Tibial nerve (tissue), 4 donors: ENCODE data around the gene SH3YL1. TPM values are rescaled to one million over a fixed set of nuclear protein-coding genes. Genes with fewer than 3 reads are reported as not detected.

Source experiments
- DNase-seq, 2 donors: peaks; one replicate each; pipeline ENCODE4 v3.0.0-alpha.2; 2019; ENCODE audit warnings: low spot score in 2 of 2
- H3K27ac ChIP-seq, 4 donors: fragments of 200-600 bp; sonication (generic) in 3 of 4; one replicate each; pipeline ENCODE4 v1.5.1; 2017 to 2019; ENCODE audit warnings: mild to moderate bottlenecking in 1 of 4
- H3K27me3 ChIP-seq, 2 donors: fragments of 200-600 bp; sonication (generic) in 1 of 2; one replicate each; pipeline versions ENCODE4 v1.5.1 to v1.6.0; 2017 to 2019
- H3K36me3 ChIP-seq, 3 donors: fragments of 200-600 bp; sonication (generic); one replicate each; pipeline ENCODE4 v1.5.1; 2018 to 2019
- H3K4me1 ChIP-seq, 4 donors: fragments of 200-600 bp; sonication (generic) in 3 of 4; one replicate each; pipeline ENCODE4 v1.5.1; 2017 to 2019
- H3K4me3 ChIP-seq, 4 donors: fragments of 200-600 bp; sonication (generic) in 3 of 4; one replicate each; pipeline ENCODE4 v1.5.1; 2017 to 2019; ENCODE audit warnings: mild to moderate bottlenecking in 1 of 4, moderate library complexity in 1 of 4
- H3K9me3 ChIP-seq, 4 donors: fragments of 200-600 bp; sonication (generic) in 3 of 4; one replicate each; pipeline ENCODE4 v1.5.1; 2017 to 2019
- EP300 ChIP-seq, 2 donors: sonication (generic); formaldehyde crosslinking; IDR thresholded peaks; one replicate each; pipeline ENCODE4 v1.6.1; 2017; ENCODE audit warnings: antibody characterized with exemption in 2 of 2, mild to moderate bottlenecking in 1 of 2
- POLR2A ChIP-seq, 2 donors: fragments of 450-650 bp; IDR thresholded peaks; one replicate each; pipeline ENCODE4 v1.6.1; 2017; ENCODE audit warnings: antibody characterized with exemption in 2 of 2, mild to moderate bottlenecking in 2 of 2, moderate library complexity in 2 of 2
- WGBS, 2 donors: methylation state at CpG; one replicate each; pipeline ENCODE4 v1.1.5; 2018; 5-methylcytosine and 5-hydroxymethylcytosine counted together
- total RNA-seq, 4 donors: library from RNA; depleted of rRNA; stranded (reverse); fragments of >200 nt; gene quantifications; one replicate each; pipeline ENCODE4 v1.1.0, GENCODE V29; 2016
- TF ChIP-seq, protein P1 (sequence below), 5 experiments: fragments of 200-600 bp in 3 of 5; fragments of 450-650 bp in 2 of 5; sonication (generic) in 3 of 5; IDR thresholded peaks; one replicate each; pipeline ENCODE4 v1.5.1; 2016 to 2019; ENCODE audit warnings: antibody characterized with exemption in 5 of 5, mild to moderate bottlenecking in 3 of 5, moderate library complexity in 2 of 5

The SH3YL1 gene
- total RNA-seq, 4 donors from 2014 or later = 22.2 to 36.0 (median 30.0) TPM

DNA sequence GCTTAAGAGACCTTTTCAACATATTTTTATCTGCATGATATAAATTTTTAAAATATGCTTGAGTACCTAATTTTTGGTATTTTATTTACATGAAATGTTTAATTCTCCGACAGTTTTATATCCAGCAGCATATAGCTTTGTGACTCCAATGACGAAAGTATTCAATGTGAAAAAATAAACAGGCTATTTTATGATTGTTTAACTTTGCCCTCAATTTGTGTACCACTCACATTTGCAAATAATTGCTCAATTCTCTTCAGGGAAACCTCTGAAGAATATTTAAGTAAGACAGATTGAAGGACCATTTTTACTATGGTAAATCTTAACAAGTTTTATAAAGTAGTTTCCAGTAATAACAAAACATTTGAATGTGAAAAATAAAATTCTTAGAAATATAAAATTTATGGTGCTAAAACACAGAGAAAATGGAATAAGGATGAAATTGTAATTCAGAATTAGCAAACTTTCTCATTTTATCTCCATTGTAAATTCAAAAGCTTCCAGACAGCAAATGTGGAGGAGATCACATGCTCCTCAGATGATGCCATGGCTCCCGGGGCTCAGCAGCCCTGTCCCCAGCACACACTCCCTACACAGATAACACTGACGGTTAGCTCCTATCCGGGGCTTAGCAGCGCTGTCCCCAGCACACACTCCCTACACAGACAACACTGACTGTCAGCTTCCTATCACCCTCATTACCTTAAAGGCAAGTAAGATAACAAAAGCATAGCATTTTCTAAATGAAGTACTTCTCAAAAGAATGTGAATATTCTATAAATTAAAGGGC lies 39.7 kb downstream of the SH3YL1 start:
- no peak for DNase-seq
- Histone ChIP-seq H3K9me3 (no peaks in the 10 kb centered on the region), H3K4me3 (no peak overlapping the region), H3K4me1 (no peaks in the 10 kb centered on the region), H3K27me3 (no peaks in the 10 kb centered on the region), H3K27ac (no peak overlapping the region), H3K36me3 (peaks cover 0 to 93% (median 3%) of the 10 kb centered on the region in 3 donors)
- WGBS, 2 donors = 87 to 90% methylated on average over 6 of the region's 6 CpGs
- TF ChIP-seq, protein P1, sequence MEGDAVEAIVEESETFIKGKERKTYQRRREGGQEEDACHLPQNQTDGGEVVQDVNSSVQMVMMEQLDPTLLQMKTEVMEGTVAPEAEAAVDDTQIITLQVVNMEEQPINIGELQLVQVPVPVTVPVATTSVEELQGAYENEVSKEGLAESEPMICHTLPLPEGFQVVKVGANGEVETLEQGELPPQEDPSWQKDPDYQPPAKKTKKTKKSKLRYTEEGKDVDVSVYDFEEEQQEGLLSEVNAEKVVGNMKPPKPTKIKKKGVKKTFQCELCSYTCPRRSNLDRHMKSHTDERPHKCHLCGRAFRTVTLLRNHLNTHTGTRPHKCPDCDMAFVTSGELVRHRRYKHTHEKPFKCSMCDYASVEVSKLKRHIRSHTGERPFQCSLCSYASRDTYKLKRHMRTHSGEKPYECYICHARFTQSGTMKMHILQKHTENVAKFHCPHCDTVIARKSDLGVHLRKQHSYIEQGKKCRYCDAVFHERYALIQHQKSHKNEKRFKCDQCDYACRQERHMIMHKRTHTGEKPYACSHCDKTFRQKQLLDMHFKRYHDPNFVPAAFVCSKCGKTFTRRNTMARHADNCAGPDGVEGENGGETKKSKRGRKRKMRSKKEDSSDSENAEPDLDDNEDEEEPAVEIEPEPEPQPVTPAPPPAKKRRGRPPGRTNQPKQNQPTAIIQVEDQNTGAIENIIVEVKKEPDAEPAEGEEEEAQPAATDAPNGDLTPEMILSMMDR (IDR thresholded peaks at IDR 0.05) = no peak
- no peak for TF ChIP-seq EP300 (IDR thresholded peaks at IDR 0.05)
- TF ChIP-seq POLR2A (IDR thresholded peaks at IDR 0.05) = no peak

DNA sequence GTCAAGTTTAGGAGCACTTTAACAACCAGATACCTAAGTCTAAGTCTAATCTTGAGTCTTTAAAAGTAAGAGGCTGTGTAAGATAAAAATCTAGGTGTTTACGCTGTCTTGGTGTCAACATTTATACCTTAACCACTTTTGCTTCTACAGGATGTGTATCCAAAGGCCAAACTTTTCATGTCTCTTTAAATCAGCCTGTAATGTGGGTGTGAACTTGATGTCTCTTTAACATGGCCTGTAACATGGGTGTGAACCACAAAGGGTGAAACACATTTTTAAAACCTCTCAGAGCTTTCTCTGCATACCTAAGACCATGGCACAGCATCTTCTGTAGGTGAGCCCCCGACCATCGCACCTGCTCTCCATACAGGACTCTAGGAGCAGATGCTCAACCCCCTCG lies 40.4 kb downstream of the SH3YL1 start:
- no peak overlapping the region for H3K27ac ChIP-seq
- no peak overlapping the region for H3K4me3 ChIP-seq
- WGBS, 2 donors = 88 to 89% methylated on average over 4 of the region's 4 CpGs
- H3K27me3 ChIP-seq = no peaks in the 10 kb centered on the region
- no peak for DNase-seq
- no peaks in the 10 kb centered on the region for H3K4me1 ChIP-seq
- TF ChIP-seq POLR2A (IDR thresholded peaks at IDR 0.05) (no peak), EP300 (IDR thresholded peaks at IDR 0.05) (no peak)
- no peaks in the 10 kb centered on the region for H3K9me3 ChIP-seq
- H3K36me3 ChIP-seq = peaks cover 0 to 93% (median 3%) of the 10 kb centered on the region in 3 donors

DNA sequence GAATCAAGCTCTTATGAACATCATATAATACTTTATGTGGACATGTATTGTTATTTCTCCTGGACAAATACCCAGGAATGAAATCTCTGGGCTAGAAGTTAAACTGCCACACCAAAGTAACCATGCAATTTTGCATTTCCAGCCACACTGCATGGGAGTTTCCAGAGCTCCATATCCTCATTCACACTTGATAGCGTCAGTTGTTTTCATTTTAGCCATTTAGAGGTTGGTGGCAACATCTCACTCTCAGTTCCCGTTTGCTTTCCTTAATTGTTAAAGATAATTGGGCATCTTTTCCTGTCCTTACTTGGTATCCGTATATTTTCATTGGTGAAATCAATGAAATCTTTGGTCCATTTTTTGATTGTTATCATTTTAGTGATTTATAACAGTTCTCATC lies 47.8 kb downstream of the SH3YL1 start:
- Histone ChIP-seq H3K27ac (no peak overlapping the region), H3K4me3 (no peak overlapping the region), H3K27me3 (no peaks in the 10 kb centered on the region), H3K9me3 (peaks cover 0 to 9% (median 2%) of the 10 kb centered on the region in 4 donors), H3K4me1 (no peaks in the 10 kb centered on the region), H3K36me3 (peaks cover 0 to 39% (median 0%) of the 10 kb centered on the region in 3 donors)
- 90 to 91% methylated on average over 3 of the region's 3 CpGs for WGBS, 2 donors
- TF ChIP-seq POLR2A (IDR thresholded peaks at IDR 0.05) = no peak
- TF ChIP-seq, protein P1 (IDR thresholded peaks at IDR 0.05) = no peak
- no peak for TF ChIP-seq EP300 (IDR thresholded peaks at IDR 0.05)
- no peak for DNase-seq

DNA sequence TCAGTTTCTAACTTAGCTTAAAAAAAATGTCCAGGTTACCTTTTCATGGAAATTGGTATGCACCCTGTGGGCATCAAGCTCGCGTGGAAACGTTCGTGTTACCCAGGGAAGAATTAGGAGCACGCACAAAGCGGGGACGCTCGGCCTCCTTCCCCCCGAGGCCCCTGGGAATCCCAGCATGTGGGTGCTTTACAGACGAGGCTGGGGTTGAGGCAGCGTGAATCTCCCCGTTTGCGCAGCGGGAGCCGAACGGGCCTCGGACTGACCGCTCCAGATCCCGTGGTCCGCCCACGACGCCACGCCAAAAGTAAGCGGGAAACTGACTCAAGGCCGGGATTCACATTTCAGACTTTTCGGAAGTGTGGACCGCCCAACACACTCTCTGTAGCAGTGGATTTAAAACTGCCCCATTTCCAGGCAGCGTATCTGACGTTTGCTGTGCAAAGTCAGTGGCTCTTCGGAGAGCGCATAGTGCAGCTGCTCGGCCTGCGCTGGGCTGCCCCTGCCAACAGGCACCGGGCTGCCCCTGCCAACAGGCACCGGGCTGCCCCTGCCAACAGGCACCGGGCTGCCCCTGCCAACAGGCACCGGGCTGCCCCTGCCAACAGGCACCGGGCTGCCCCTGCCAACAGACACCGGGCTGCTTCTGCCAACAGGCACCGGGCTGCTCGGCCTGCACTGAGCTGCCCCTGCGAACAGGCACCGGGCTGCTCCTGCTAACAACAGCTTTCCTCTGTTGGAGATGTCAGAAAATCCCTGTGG lies 49.7 kb downstream of the SH3YL1 start:
- Histone ChIP-seq H3K9me3 (peaks cover 0 to 9% (median 2%) of the 10 kb centered on the region in 4 donors), H3K4me1 (no peaks in the 10 kb centered on the region), H3K4me3 (no peak overlapping the region), H3K36me3 (peaks cover 0 to 26% (median 0%) of the 10 kb centered on the region in 3 donors), H3K27me3 (peaks cover 0 to 8% of the 10 kb centered on the region in 2 donors), H3K27ac (no peak overlapping the region)
- TF ChIP-seq POLR2A (IDR thresholded peaks at IDR 0.05) = no peak
- no peak for TF ChIP-seq EP300 (IDR thresholded peaks at IDR 0.05)
- TF ChIP-seq, protein P1 (IDR thresholded peaks at IDR 0.05) = no peak
- WGBS, 2 donors = 76 to 84% methylated on average over 36 to 41 of the region's 43 CpGs
- DNase-seq = no peak

DNA sequence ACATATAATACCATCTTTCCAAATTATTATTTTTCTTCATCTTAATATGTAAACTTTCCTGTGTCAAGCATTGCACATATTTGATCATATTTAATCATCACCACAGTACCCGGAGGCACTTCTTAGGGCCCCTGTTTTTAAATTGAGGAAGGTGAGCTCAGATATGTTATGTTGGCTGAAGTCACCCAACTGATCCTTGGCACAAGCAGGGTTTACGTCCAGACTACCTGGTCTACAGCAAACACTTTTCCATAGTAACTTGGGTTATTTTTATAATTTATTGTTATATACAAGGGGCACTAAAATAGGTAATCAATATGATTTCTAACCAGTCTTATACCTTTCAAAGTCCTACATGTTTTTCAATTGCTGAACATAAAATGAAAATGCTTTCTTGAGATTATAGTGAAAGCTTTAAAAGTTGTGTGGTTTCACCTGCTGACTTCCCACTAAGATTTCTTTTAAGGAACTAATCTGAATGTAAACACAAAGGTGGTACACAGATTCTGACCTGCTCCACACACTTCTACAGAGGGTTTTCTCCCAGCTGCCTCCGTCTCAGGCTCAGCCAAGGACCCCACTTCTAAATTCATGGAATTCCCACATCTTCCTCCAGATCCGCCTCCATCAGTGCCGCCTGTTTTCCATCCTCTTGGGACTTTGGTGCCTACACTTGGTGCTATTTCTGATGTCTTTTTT lies 52.2 kb downstream of the SH3YL1 start:
- Histone ChIP-seq H3K4me3 (no peak overlapping the region), H3K27me3 (peaks cover 0 to 8% of the 10 kb centered on the region in 2 donors), H3K36me3 (peaks cover 0 to under 1% (median 0%) of the 10 kb centered on the region in 3 donors), H3K9me3 (peaks cover 0 to 9% (median 2%) of the 10 kb centered on the region in 4 donors), H3K4me1 (no peaks in the 10 kb centered on the region), H3K27ac (no peak overlapping the region)
- WGBS, 2 donors = 77 to 92% methylated on average over 5 of the region's 5 CpGs
- no peak for DNase-seq
- TF ChIP-seq EP300 (IDR thresholded peaks at IDR 0.05) = no peak
- TF ChIP-seq, protein P1 (IDR thresholded peaks at IDR 0.05) = no peak
- TF ChIP-seq POLR2A (IDR thresholded peaks at IDR 0.05) = no peak
